GM21367 (cell line): ENCODE results near the gene FNDC3B.

Experiments used
- ATAC-seq: cut with Tn5 transposase; IDR thresholded peaks from one replicate; pipeline ENCODE4 v1.9.1; 2021; ENCODE audit not compliant: unreplicated experiment

The FNDC3B gene

DNA sequence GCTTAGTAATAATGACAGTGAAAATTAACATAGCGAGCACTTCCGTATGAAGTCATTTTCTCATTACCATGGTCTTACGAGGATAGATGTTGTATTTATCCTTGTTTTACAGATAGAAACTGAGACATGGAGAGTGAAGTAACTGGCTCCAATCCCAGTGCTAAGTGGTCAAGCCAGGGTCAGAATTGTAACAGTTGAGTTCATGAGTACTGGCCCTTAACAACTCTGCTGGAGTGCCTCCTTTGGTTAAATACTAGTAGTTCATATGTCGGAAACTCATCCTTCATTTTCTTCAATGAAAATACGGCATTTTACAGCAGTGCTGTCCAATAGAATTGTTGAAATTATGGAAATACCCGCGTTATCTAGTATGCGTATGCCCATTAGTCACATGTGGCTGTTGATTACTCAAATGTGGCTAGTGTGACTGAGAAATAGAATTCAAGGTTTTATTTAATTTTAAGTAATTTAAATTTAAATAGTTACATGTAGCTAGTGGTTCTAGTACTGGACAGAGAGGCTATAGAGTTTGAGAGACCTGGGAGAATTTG is 32.5 kb downstream of the FNDC3B start:
- ATAC-seq, result no peak

DNA sequence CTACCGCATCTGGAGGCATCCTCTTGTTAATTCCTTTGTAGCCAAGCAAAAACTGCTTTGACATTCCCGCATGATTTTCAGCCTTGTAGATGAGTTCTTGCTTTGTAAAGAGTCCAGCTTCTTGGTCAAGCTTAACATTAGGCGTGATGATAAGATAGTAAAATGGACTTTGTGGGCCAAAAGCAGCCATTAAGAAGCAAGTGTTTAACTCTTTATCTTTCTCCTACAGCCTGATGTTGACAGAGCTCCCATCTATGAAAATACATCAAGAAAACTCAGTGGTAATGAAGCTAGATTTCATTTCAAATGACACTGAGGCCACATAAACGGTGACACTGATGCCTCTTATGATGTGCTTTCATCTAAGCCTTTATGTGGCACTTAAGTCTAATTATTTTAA is 33.2 kb downstream of the FNDC3B start:
- ATAC-seq, result no peak

DNA sequence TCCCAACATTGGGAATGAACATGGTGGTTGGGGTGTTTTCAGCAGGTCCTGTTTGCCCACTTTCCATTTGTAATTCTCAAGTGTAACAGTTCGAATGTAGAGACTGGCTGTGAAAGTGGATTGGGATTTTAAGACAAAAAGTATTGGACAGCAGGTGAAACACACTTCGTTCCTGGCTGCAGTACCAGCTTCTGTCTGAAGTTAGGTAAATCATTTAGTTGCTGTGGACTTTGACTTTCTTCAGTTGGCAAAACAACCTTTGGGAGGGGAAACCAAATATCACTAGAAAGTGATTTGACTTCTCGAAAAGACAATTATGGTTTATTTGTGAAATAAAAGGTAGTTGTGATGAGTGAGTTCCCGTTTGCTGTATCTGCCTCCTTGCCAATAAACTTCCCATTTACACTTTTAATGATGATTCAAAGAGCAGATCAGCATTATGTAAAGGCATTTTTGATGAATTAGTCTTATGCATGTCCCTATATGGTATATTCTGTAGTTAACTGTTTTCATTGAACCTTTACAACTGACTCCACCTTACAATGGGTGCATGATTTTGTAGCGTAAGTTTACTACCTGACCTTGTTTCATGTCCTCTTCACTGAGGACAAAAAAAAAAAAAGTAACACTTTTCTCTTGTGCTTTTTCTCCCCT is 34.0 kb downstream of the FNDC3B start:
- no peak for ATAC-seq

DNA sequence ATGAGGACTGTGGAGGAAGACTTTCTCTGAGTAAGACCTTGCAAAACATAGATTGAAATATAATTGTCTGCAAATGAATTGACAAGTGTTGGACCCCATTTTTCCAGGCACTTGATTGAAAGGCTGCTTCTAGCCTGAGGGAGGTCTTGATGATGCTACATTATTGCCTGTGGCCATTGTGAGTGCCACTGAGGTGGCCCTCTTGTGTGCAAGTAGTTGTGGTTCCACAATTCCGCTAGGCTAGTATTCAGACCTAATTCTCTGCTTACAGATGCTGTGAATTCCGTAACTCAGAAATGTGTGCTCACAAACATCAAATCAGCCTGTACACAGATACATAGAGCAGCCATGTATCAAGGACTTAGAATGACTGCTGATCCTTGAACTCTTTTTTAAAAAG is 34.7 kb downstream of the FNDC3B start:
- ATAC-seq, result no peak

- ATAC-seq, result no peak
Observed at GRCh38 chr3:172074586-172074985, 35.2 kb downstream of the FNDC3B start.

DNA sequence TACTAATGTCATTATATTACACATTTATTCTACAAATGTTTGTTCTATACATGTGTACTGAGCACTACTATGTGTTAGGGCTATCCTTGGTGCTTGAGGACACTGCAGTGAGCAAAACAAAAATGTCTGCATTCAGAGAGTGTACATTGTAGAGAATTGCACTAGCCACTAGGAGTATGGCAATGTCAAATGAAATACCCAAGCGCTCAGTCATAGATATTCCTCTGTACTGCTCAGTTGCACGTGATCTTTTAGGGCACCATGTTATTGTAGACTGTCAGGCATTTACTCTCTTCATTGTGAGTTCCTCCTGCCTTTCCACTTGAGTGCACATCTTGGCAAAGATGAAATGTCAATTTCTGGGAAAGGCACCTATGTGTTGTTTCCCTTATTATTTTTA is 36.8 kb downstream of the FNDC3B start:
- no peak for ATAC-seq

DNA sequence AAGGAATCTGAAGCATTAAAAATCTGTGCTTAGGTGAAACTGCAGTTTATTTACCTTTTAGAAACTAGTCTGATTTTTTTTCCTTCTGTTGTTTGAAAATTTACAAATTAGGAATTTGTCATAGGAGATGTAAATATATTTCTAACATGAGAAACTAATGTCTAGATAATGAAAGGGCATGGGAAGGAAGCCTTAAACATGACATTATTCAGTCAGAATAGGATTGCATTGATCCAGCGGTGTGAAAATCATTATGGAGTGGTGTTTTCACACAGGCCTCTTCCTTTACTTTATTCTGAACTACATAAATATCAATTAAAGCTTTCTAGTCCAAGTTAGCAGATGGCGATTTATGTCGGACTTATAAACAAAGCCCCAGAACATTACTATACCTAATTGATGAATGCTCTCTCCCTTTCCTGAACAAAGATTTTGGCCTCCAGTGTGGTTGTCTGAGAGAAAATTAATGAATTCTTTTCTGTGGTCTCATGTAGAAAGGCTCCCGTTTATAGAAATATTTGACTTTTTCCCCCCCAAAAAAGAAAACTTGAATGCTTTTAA is 37.9 kb downstream of the FNDC3B start:
- no peak for ATAC-seq

- no peak for ATAC-seq
Observed at GRCh38 chr3:172078244-172078643, 38.9 kb downstream of the FNDC3B start.

- ATAC-seq, result no peak
Observed at GRCh38 chr3:172078721-172079120, 39.3 kb downstream of the FNDC3B start.

GRCh38 chr3:172079326-172079976 is 40.1 kb downstream of the FNDC3B start:
- no peak for ATAC-seq

DNA sequence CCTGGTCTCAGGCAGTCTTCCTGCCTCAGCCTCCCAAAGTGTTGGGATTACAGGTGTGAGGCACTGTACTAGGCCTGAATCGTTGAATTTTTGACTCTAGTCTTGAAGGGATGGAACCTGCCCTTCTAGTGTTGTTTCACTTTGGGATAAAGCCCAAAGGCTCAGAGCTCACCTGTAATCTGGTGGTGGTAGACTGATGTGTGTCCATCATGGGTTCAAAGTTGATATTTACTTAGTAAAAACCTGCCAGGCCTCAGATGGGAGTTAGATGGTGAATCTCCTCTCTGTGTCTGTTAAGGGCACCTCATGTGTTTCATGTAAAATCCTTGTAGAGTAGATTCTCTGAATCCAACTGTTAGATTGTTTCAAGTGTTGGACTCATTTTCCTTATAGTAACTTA is 41.1 kb downstream of the FNDC3B start:
- no peak for ATAC-seq

GRCh38 chr3:172082269-172082668 is 42.9 kb downstream of the FNDC3B start:
- no peak for ATAC-seq

DNA sequence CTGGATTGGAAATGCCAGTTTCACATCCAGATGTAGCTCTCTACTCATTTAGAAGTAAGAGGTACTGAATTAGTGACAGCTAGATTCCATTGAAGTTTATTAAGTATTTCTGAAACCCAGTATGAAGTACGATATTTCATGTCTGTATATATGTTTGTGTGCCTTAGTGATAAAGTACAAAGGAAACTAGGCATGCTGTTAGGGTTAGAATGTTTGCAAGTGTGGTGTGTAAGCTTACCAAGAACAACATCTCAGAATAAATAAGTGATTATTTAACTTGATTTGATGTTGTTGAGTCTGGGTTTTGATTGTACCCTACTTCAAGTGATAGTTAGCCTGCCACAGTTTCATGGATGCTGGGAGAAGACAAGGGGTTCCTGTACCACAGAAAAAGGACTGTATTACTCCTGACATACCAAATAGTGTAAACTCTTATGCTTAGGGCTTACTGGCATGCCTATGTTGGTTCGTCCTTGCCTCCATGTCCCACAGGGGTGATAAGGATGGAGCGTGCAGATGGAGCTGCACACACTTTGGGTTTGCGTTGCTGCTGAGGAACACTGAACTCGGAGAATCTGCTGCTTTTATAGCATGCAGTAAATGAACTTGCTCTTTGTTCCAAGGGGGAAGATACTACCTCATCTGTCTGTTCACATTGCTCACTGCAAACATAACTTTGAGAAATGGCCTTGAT is 43.6 kb downstream of the FNDC3B start:
- no peak for ATAC-seq

DNA sequence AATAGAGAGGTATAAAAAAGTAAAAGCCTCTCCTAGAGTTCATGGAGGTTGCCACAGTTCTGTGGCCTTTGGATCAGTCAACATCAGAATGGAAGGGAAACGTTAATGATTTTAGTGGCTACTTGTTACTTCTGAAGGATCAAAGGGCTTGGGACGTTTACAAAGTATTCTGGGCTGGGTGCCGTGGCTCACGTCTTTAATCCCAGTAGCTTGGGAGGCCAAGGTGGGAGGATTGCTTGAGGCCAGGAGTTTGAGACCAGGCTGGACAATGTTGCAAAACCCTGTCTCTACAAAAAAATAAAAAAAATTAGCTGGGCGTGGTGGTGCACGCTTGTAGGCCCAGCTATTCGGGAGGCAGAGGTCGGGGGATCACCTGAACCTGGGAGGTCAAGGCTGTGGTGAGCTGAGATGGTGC is 44.6 kb downstream of the FNDC3B start:
- ATAC-seq, result no peak

GRCh38 chr3:172084871-172085556 is 45.6 kb downstream of the FNDC3B start:
- ATAC-seq, result no peak

DNA sequence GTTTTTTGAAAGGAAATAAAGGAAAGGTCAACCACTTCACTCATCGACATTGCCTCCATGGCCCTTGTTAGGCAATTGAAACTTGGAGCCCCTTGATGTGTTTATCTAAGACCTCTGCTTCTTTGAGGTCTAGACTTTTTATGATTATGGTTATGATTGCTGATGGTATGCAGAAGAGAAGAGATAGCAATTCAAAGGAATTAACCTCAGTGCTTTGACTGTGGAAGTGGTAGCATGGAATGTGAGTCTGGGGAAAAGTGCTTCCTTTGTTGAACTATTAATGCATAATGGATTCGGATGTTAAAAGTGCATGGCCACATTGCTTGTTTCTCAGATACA is 46.1 kb downstream of the FNDC3B start:
- ATAC-seq, result no peak

DNA sequence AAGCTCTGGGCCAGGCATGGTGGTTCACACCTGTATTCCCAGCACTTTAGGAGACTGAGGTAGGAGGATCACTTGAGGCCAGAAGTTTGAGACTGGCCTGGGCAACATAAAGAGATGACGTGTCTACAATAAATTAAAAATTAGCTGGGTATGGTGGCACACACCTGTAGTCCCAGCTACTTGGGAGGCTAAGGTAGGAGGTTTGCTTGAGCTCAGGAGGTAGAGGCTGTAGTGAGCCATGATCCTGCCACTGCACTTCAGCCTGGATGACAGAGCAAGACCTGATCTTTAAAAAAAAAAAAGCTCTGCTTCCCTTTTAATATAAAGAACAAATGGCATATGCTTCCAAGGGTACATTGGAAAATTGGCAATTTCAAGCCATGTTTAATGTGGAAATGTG is 46.7 kb downstream of the FNDC3B start:
- ATAC-seq, result no peak

- no peak for ATAC-seq
Observed at GRCh38 chr3:172087198-172087597, 47.8 kb downstream of the FNDC3B start.

DNA sequence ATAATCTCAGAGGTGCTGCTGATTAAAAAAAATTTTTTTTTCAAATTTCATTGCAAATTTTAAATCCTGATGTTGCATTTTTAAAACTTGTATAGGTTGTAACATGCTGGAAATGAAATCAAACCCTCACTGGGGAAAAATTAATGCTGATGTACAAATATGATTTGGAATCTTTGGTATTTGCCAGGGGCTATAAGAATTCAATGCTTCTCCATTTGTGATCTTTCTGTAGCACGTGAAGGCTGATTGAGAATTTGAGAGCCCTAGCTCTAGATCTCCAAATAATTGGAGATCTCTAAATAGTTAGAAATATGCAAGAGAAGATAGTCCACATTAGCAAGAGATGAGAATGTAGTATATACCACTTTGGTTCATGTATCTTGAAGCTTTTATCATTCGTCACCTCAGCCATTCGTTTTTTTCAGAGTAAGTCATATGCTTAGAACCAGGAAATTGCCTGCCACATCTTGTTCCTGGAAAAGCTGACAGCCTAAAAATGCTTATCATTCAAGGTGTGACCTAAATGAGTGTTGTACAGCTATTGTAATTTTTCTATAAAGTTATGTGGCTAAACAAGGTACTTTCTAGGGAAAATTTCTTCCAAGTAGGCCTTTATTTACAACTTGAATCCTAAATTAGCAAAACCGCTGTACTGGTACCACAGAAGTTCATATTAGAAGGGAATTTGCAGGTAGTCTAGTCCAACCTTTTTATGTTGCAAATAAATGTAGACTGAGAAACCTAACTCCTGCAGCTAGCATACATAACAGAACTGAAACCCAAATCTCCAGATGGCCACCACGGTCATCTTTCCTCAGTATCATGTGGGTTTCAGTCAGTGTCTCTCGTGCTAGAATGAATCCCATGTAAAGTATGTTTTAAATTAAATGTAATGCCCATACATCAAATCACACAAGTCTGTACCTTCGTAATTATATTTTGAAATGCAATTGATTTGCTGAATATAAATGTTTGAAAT is 48.5 kb downstream of the FNDC3B start:
- ATAC-seq, result peak; percentile 79

DNA sequence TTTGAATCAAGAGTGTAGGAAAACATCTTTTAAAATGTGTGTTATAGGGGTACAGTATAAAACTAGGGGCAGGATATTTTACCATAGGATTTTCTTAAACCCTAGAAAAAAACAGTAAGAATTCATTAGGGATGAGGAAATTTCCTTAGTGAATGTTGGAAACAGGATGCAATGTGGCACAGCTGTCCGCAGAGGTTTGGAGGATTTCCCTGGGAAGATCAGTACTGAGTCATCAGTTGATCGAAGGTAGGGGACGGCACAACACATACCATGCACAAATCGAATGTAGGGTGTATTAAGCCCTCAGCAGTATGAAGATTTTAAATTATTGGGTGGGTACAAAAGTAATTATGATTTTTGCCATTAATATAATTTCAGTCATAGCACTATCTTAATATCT is 49.9 kb downstream of the FNDC3B start:
- no peak for ATAC-seq
